Glomerular visceral epithelial cell (primary cell): ENCODE results near the gene LRFN2.

Source experiments
- DNase-seq: peaks from one replicate; pipeline ENCODE4 v3.0.0-alpha.2; 2016; ENCODE audit errors: extremely low spot score

LRFN2 gene

GRCh38 chr6:40400738-40401137, 186.4 kb downstream of the LRFN2 start:
- DNase-seq, result no peak

GRCh38 chr6:40399888-40400457, 187.2 kb downstream of the LRFN2 start:
- DNase-seq, result no peak

- DNase-seq, result no peak
Observed at GRCh38 chr6:40398810-40399477, 188.2 kb downstream of the LRFN2 start.

- no peak for DNase-seq
Observed at GRCh38 chr6:40398034-40398691, 189.0 kb downstream of the LRFN2 start.

- DNase-seq, result no peak
Observed at GRCh38 chr6:40397287-40398033, 189.7 kb downstream of the LRFN2 start.

- no peak for DNase-seq
Observed at GRCh38 chr6:40395698-40396076, 191.5 kb downstream of the LRFN2 start.

GRCh38 chr6:40395066-40395697, 192.0 kb downstream of the LRFN2 start:
- no peak for DNase-seq

- no peak for DNase-seq
Observed at GRCh38 chr6:40394381-40394780, 192.8 kb downstream of the LRFN2 start.

GRCh38 chr6:40393641-40394040, 193.5 kb downstream of the LRFN2 start:
- no peak for DNase-seq

- DNase-seq, result no peak
Observed at GRCh38 chr6:40392589-40392988, 194.6 kb downstream of the LRFN2 start.

- DNase-seq, result no peak
Observed at GRCh38 chr6:40391851-40392517, 195.2 kb downstream of the LRFN2 start.

- no peak for DNase-seq
Observed at GRCh38 chr6:40391086-40391485, 196.1 kb downstream of the LRFN2 start.

- no peak for DNase-seq
Observed at GRCh38 chr6:40390144-40390800, 196.9 kb downstream of the LRFN2 start.

GRCh38 chr6:40389254-40389653, 197.9 kb downstream of the LRFN2 start:
- no peak for DNase-seq

GRCh38 chr6:40387871-40388264, 199.3 kb downstream of the LRFN2 start:
- DNase-seq, result no peak

GRCh38 chr6:40387127-40387870, 199.9 kb downstream of the LRFN2 start:
- DNase-seq, result no peak

GRCh38 chr6:40386200-40386599, 201.0 kb downstream of the LRFN2 start:
- no peak for DNase-seq

- no peak for DNase-seq
Observed at GRCh38 chr6:40383348-40384115, 203.6 kb downstream of the LRFN2 start.

GRCh38 chr6:40380271-40380670, 206.9 kb downstream of the LRFN2 start:
- DNase-seq, result no peak

- no peak for DNase-seq
Observed at GRCh38 chr6:40379811-40380210, 207.4 kb downstream of the LRFN2 start.
